AG09309 (cell line): ENCODE measurements around the gene ASTN2.
"Not testable (repeated sequence)": the region's sequence is repeated elsewhere in the genome, so short reads cannot be mapped to it uniquely, and the experiment has no call there.

ENCODE experiments used
- DNase-seq: peaks from one replicate; pipeline ENCODE4 v3.0.0-alpha.2; 2010; ENCODE audit warnings: low read depth
- H3K4me3 ChIP-seq: 2 replicates; pipeline ENCODE4 v1.5.1; 2011; ENCODE audit warnings: mild to moderate bottlenecking, low read depth, low read length, moderate library complexity; ENCODE audit not compliant: control insufficient read depth
- CTCF ChIP-seq: IDR thresholded peaks from 2 replicates; pipeline ENCODE4 v1.5.1; 2011; ENCODE audit warnings: mild to moderate bottlenecking, low read depth, low read length, inconsistent platforms; ENCODE audit not compliant: insufficient read depth, control insufficient read depth; ENCODE audit errors: missing control alignments

ASTN2 gene

GRCh38 chr9:116456490-116457088, 958.3 kb downstream of the ASTN2 start:
- H3K4me3 ChIP-seq = no peak overlapping the region
- TF ChIP-seq CTCF = no peak
- no peak for DNase-seq

- not testable (repeated sequence) for H3K4me3 ChIP-seq, DNase-seq
Measured at GRCh38 chr9:116454539-116454938, 960.3 kb downstream of the ASTN2 start.

DNA sequence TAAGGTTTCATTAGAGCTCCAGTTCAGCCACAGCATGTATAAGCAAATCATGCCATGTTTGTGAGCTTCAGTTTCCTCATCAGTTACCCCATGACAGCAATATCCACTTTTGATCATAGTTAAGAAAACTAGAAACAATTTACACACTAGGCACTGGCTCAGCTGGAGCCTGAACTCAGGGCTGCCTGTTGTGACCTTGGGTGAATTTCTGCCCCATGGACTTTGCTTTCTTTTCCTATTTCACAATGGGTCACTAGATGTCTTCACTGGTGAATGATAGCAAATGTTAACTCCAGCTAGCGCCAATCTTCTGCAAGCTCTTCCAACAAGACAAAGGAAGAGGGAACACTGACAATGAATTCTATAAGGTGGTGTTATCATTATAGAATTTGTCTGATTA, 961.1 kb downstream of the ASTN2 start:
- DNase-seq = no peak
- H3K4me3 ChIP-seq = no peak overlapping the region
- no peak for TF ChIP-seq CTCF

DNA sequence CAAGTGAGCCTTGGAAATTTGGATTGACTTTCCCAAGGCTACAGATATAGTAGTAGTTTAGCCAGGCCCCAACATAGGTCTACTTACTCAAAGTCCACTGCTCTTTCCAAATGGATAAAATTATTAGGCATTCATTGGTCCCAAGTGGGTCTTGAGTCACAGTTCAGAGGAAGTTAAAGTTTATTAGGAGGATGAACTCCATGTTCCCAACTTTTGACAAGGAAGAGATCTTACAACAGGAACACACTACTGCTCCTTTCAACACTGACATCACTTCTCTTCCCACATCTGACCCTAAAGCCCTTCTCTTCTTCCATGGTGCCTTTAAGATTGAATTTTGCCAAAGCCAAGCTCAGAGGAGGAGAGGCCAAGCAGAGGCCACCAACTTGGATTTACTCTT, 962.2 kb downstream of the ASTN2 start:
- no peak for TF ChIP-seq CTCF
- H3K4me3 ChIP-seq = no peak overlapping the region
- DNase-seq = no peak

GRCh38 chr9:116452227-116452626, 962.6 kb downstream of the ASTN2 start:
- H3K4me3 ChIP-seq = no peak overlapping the region
- TF ChIP-seq CTCF = no peak
- no peak for DNase-seq

DNA sequence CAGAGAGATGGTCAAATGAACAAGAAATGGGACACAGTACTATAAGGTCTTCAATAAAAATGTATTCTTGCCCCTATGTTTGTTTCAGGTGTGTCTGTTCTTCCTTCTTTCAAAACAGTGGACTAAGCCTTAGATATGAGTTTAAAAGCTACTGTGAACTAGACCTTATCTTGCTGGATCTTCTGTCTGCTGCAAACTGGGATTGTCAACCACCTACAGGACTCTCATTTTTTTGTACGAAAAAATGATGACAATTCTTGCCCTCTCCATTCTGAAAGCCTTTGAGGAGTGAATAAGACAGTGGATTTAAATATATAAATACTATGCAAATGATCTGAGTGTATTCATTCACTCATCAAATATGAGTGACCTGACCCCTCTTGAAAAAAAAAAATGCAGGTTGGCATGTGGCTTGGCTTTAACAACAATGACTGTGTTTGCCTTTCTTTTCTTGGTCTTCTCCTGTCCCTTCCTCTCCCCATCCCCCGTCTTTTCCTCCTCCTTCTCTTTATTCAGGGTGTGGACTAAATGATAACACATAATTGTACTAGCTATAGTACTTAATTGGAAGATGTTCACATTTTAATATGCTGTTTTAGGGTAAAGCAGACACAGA, 963.2 kb downstream of the ASTN2 start:
- H3K4me3 ChIP-seq = no peak overlapping the region
- no peak for DNase-seq
- TF ChIP-seq CTCF = no peak

GRCh38 chr9:116450378-116451139, 964.3 kb downstream of the ASTN2 start:
- no peak overlapping the region for H3K4me3 ChIP-seq
- DNase-seq = no peak
- no peak for TF ChIP-seq CTCF
